ENCODE data around the gene ST3GAL4. TPM values are rescaled to one million over a fixed set of nuclear protein-coding genes. Genes with fewer than 3 reads are reported as not detected.

ST3GAL4 gene
- total and polyA plus RNA-seq, 4 donors, result 23.6 to 38.3 (median 31.7) TPM

GRCh38 chr11:126430581-126431335, 75.3 kb downstream of the ST3GAL4 start:
- Histone ChIP-seq H3K36me3 (ENCODE audit: control insufficient read depth in 4 of 4, insufficient read depth in 4 of 4, low read length in 4 of 4) (peaks cover 0 to 2% (median 0%) of the 10 kb centered on the region in 4 donors), H3K27ac (ENCODE audit: low read depth in 1 of 2, low read length in 1 of 2) (peak overlapping the region in 1 of 2 donors; percentile 85), H3K9ac (ENCODE audit: insufficient read depth in 1 of 2, low read length in 2 of 2) (no peak overlapping the region), H3K4me3 (no peak overlapping the region), H3K27me3 (ENCODE audit: control insufficient read depth in 3 of 3, insufficient read depth in 3 of 3, low read length in 2 of 3) (no peaks in the 10 kb centered on the region), H3K4me1 (ENCODE audit: control insufficient read depth in 5 of 5, insufficient read depth in 5 of 5, low read length in 5 of 5) (peaks cover 4 to 17% (median 13%) of the 10 kb centered on the region in 5 donors), H3K9me3 (ENCODE audit: control insufficient read depth in 4 of 4, insufficient read depth in 3 of 4, low read length in 3 of 4) (no peaks in the 10 kb centered on the region)
- DNase-seq, result no peak
- TF ChIP-seq CTCF (IDR thresholded peaks at IDR 0.05; ENCODE audit: control extremely low read depth, extremely low read depth), result no peak
- 84 to 88% methylated on average over 10 of the region's 10 CpGs for WGBS, 2 donors
- no peak for ATAC-seq (ENCODE audit: insufficient read depth, low FRiP score)

GRCh38 chr11:126431401-126432064, 76.0 kb downstream of the ST3GAL4 start:
- Histone ChIP-seq H3K4me3 (no peak overlapping the region), H3K27me3 (ENCODE audit: control insufficient read depth in 3 of 3, insufficient read depth in 3 of 3, low read length in 2 of 3) (no peaks in the 10 kb centered on the region), H3K27ac (ENCODE audit: low read depth in 1 of 2, low read length in 1 of 2) (peak overlapping the region; percentile 79 to 85), H3K36me3 (ENCODE audit: control insufficient read depth in 4 of 4, insufficient read depth in 4 of 4, low read length in 4 of 4) (no peaks in the 10 kb centered on the region), H3K9ac (ENCODE audit: insufficient read depth in 1 of 2, low read length in 2 of 2) (no peak overlapping the region), H3K9me3 (ENCODE audit: control insufficient read depth in 4 of 4, insufficient read depth in 3 of 4, low read length in 3 of 4) (no peaks in the 10 kb centered on the region), H3K4me1 (ENCODE audit: control insufficient read depth in 5 of 5, insufficient read depth in 5 of 5, low read length in 5 of 5) (peaks cover 4 to 17% (median 13%) of the 10 kb centered on the region in 5 donors)
- DNase-seq, result no peak
- no peak for TF ChIP-seq CTCF (IDR thresholded peaks at IDR 0.05; ENCODE audit: control extremely low read depth, extremely low read depth)
- ATAC-seq (ENCODE audit: insufficient read depth, low FRiP score), result peak; percentile 36
- 79 to 88% methylated on average over 23 of the region's 23 CpGs for WGBS, 2 donors

- no peak for TF ChIP-seq CTCF (IDR thresholded peaks at IDR 0.05; ENCODE audit: control extremely low read depth, extremely low read depth)
- Histone ChIP-seq H3K27me3 (ENCODE audit: control insufficient read depth in 3 of 3, insufficient read depth in 3 of 3, low read length in 2 of 3) (no peaks in the 10 kb centered on the region), H3K36me3 (ENCODE audit: control insufficient read depth in 4 of 4, insufficient read depth in 4 of 4, low read length in 4 of 4) (peaks cover 0 to 2% (median 0%) of the 10 kb centered on the region in 4 donors), H3K9me3 (ENCODE audit: control insufficient read depth in 4 of 4, insufficient read depth in 3 of 4, low read length in 3 of 4) (no peaks in the 10 kb centered on the region), H3K9ac (ENCODE audit: insufficient read depth in 1 of 2, low read length in 2 of 2) (no peak overlapping the region), H3K4me1 (ENCODE audit: control insufficient read depth in 5 of 5, insufficient read depth in 5 of 5, low read length in 5 of 5) (peaks cover 4 to 17% (median 13%) of the 10 kb centered on the region in 5 donors), H3K4me3 (no peak overlapping the region), H3K27ac (ENCODE audit: low read depth in 1 of 2, low read length in 1 of 2) (peak overlapping the region; percentile 62 to 76)
- 70 to 87% methylated on average over 3 of the region's 3 CpGs for WGBS, 2 donors
- no peak for ATAC-seq (ENCODE audit: insufficient read depth, low FRiP score)
- DNase-seq, result no peak
These were observed 76.6 kb downstream of the ST3GAL4 start for GRCh38 chr11:126432065-126432461.

Data from lung (tissue), 12 donors.